ENCODE measurements around the gene MAGI2. TPM values are rescaled to one million over a fixed set of nuclear protein-coding genes. Genes with fewer than 3 reads are reported as not detected.

The MAGI2 gene
- total RNA-seq, 1 donor from 2014 or later = 64.2 TPM

GRCh38 chr7:78714356-78714755 is 739.1 kb downstream of the MAGI2 start:
- DNase-seq = no peak
- Mint-ChIP-seq H3K36me3 (ENCODE audit: unreplicated experiment) (no peaks in the 10 kb centered on the region), H3K27ac (ENCODE audit: unreplicated experiment) (peak overlapping the region; percentile 80), H3K4me1 (ENCODE audit: low read depth, unreplicated experiment) (peaks cover 21% of the 10 kb centered on the region), H3K4me3 (ENCODE audit: unreplicated experiment) (no peak overlapping the region), H3K27me3 (ENCODE audit: unreplicated experiment) (no peaks in the 10 kb centered on the region), H3K9me3 (ENCODE audit: unreplicated experiment) (no peaks in the 10 kb centered on the region)
- TF ChIP-seq, protein P1, sequence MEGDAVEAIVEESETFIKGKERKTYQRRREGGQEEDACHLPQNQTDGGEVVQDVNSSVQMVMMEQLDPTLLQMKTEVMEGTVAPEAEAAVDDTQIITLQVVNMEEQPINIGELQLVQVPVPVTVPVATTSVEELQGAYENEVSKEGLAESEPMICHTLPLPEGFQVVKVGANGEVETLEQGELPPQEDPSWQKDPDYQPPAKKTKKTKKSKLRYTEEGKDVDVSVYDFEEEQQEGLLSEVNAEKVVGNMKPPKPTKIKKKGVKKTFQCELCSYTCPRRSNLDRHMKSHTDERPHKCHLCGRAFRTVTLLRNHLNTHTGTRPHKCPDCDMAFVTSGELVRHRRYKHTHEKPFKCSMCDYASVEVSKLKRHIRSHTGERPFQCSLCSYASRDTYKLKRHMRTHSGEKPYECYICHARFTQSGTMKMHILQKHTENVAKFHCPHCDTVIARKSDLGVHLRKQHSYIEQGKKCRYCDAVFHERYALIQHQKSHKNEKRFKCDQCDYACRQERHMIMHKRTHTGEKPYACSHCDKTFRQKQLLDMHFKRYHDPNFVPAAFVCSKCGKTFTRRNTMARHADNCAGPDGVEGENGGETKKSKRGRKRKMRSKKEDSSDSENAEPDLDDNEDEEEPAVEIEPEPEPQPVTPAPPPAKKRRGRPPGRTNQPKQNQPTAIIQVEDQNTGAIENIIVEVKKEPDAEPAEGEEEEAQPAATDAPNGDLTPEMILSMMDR (IDR thresholded peaks at IDR 0.05; ENCODE audit: partially characterized antibody, unreplicated experiment) = no peak

GRCh38 chr7:78712111-78712510 is 741.4 kb downstream of the MAGI2 start:
- Mint-ChIP-seq H3K4me3 (ENCODE audit: unreplicated experiment) (no peak overlapping the region), H3K27ac (ENCODE audit: unreplicated experiment) (no peak overlapping the region), H3K9me3 (ENCODE audit: unreplicated experiment) (no peaks in the 10 kb centered on the region), H3K36me3 (ENCODE audit: unreplicated experiment) (no peaks in the 10 kb centered on the region), H3K4me1 (ENCODE audit: low read depth, unreplicated experiment) (peaks cover 19% of the 10 kb centered on the region), H3K27me3 (ENCODE audit: unreplicated experiment) (no peaks in the 10 kb centered on the region)
- TF ChIP-seq, protein P1 (IDR thresholded peaks at IDR 0.05; ENCODE audit: partially characterized antibody, unreplicated experiment) = no peak
- no peak for DNase-seq

DNA sequence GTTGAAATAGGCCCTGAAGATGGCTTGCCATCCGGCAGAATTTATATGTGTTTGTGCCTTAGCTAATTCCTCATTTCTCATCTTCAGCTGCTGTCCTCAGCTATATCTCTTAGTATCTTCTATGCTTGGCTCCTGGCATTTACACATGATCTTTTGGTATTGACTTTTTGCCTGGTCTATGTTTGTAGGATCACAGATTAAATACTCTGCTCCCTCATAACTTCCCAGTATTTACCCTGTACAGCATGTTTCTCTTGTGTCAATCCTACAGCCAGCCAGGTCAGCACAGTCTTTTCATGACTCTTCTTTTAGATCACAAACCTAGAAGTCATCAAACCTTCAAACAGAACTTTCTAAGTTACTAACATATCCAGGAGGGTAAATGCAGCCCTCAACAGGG is 743.8 kb downstream of the MAGI2 start:
- H3K27me3 Mint-ChIP-seq (ENCODE audit: unreplicated experiment) = no peaks in the 10 kb centered on the region
- TF ChIP-seq, protein P1 (IDR thresholded peaks at IDR 0.05; ENCODE audit: partially characterized antibody, unreplicated experiment) = no peak
- no peaks in the 10 kb centered on the region for H3K9me3 Mint-ChIP-seq (ENCODE audit: unreplicated experiment)
- H3K4me3 Mint-ChIP-seq (ENCODE audit: unreplicated experiment) = no peak overlapping the region
- peaks cover under 1% of the 10 kb centered on the region for H3K36me3 Mint-ChIP-seq (ENCODE audit: unreplicated experiment)
- peaks cover 16% of the 10 kb centered on the region for H3K4me1 Mint-ChIP-seq (ENCODE audit: low read depth, unreplicated experiment)
- no peak for DNase-seq
- no peak overlapping the region for H3K27ac Mint-ChIP-seq (ENCODE audit: unreplicated experiment)

- TF ChIP-seq, protein P1 (IDR thresholded peaks at IDR 0.05; ENCODE audit: partially characterized antibody, unreplicated experiment) = no peak
- Mint-ChIP-seq H3K9me3 (ENCODE audit: unreplicated experiment) (peaks cover 2% of the 10 kb centered on the region), H3K27me3 (ENCODE audit: unreplicated experiment) (no peaks in the 10 kb centered on the region), H3K36me3 (ENCODE audit: unreplicated experiment) (peaks cover 8% of the 10 kb centered on the region), H3K4me3 (ENCODE audit: unreplicated experiment) (no peak overlapping the region), H3K27ac (ENCODE audit: unreplicated experiment) (no peak overlapping the region), H3K4me1 (ENCODE audit: low read depth, unreplicated experiment) (no peaks in the 10 kb centered on the region)
- no peak for DNase-seq
Observed at GRCh38 chr7:78704504-78704903, 749.0 kb downstream of the MAGI2 start.

- Mint-ChIP-seq H3K36me3 (ENCODE audit: unreplicated experiment) (peaks cover 8% of the 10 kb centered on the region), H3K4me3 (ENCODE audit: unreplicated experiment) (no peak overlapping the region), H3K9me3 (ENCODE audit: unreplicated experiment) (peaks cover 2% of the 10 kb centered on the region), H3K27ac (ENCODE audit: unreplicated experiment) (no peak overlapping the region), H3K4me1 (ENCODE audit: low read depth, unreplicated experiment) (peaks cover 4% of the 10 kb centered on the region), H3K27me3 (ENCODE audit: unreplicated experiment) (no peaks in the 10 kb centered on the region)
- no peak for DNase-seq
- TF ChIP-seq, protein P1 (IDR thresholded peaks at IDR 0.05; ENCODE audit: partially characterized antibody, unreplicated experiment) = no peak
Observed at GRCh38 chr7:78703391-78703790, 750.1 kb downstream of the MAGI2 start.

All from glutamatergic neuron (in vitro differentiated cells).